Measurements from ENCODE around the gene RUVBL1. TPM values are rescaled to one million over a fixed set of nuclear protein-coding genes. Genes with fewer than 3 reads are reported as not detected.

The RUVBL1 gene
- total RNA-seq, 1 donor from 2014 or later = 33.1 TPM

DNA sequence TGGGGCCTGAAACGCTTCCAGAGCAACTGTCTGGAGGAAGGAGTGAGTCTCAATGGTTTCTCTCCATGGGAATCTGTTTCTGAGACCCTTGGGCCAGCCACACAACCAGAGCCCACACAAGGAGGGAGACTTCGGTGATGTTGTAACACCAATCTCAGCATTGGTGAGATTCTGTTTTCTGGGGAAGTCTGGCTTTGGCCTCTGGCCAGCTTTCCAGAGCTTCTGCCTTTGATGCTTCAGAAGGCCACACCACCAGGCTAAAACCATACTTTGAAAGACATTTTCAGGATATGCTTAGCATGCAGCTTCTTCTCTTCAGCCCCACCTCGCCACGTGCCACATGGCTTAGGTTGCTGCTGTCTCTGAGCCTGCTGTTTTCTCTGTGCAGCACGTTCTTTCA is 26.0 kb upstream of the RUVBL1 start:
- Mint-ChIP-seq H3K4me3 (ENCODE audit: unreplicated experiment) (no peak overlapping the region), H3K4me1 (ENCODE audit: low read depth, unreplicated experiment) (peaks cover 2% of the 10 kb centered on the region), H3K27me3 (ENCODE audit: unreplicated experiment) (peaks cover 10% of the 10 kb centered on the region), H3K9me3 (ENCODE audit: unreplicated experiment) (peaks cover 8% of the 10 kb centered on the region), H3K27ac (ENCODE audit: unreplicated experiment) (no peak overlapping the region), H3K36me3 (ENCODE audit: unreplicated experiment) (peaks cover 7% of the 10 kb centered on the region)
- DNase-seq = no peak
- TF ChIP-seq, protein P1, sequence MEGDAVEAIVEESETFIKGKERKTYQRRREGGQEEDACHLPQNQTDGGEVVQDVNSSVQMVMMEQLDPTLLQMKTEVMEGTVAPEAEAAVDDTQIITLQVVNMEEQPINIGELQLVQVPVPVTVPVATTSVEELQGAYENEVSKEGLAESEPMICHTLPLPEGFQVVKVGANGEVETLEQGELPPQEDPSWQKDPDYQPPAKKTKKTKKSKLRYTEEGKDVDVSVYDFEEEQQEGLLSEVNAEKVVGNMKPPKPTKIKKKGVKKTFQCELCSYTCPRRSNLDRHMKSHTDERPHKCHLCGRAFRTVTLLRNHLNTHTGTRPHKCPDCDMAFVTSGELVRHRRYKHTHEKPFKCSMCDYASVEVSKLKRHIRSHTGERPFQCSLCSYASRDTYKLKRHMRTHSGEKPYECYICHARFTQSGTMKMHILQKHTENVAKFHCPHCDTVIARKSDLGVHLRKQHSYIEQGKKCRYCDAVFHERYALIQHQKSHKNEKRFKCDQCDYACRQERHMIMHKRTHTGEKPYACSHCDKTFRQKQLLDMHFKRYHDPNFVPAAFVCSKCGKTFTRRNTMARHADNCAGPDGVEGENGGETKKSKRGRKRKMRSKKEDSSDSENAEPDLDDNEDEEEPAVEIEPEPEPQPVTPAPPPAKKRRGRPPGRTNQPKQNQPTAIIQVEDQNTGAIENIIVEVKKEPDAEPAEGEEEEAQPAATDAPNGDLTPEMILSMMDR (IDR thresholded peaks at IDR 0.05; ENCODE audit: partially characterized antibody, unreplicated experiment) = no peak

DNA sequence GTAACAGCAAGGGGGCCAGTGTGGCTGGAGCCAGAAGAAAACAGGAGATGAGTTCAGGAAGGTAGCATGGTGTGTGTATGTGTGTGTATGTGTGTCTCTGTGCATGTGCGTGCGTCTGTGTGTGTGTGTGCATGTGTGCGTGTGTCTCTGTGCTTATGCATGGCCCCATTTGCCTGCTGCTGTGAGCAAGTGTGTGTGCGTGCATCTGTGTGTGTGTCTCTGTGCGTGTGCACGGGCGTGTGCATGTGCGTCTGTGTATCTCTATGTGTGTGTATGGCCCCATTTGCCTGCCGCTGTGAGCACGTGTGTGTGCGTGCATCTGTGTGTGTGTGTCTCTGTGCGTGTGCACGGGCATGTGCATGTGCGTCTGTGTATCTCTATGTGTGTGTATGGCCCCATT is 22.6 kb upstream of the RUVBL1 start:
- H3K9me3 Mint-ChIP-seq (ENCODE audit: unreplicated experiment) = peaks cover 4% of the 10 kb centered on the region
- H3K4me3 Mint-ChIP-seq (ENCODE audit: unreplicated experiment) = no peak overlapping the region
- H3K27ac Mint-ChIP-seq (ENCODE audit: unreplicated experiment) = no peak overlapping the region
- no peaks in the 10 kb centered on the region for H3K36me3 Mint-ChIP-seq (ENCODE audit: unreplicated experiment)
- H3K27me3 Mint-ChIP-seq (ENCODE audit: unreplicated experiment) = peaks cover 2% of the 10 kb centered on the region
- DNase-seq = no peak
- TF ChIP-seq, protein P1 (IDR thresholded peaks at IDR 0.05; ENCODE audit: partially characterized antibody, unreplicated experiment) = no peak
- H3K4me1 Mint-ChIP-seq (ENCODE audit: low read depth, unreplicated experiment) = peaks cover 6% of the 10 kb centered on the region

DNA sequence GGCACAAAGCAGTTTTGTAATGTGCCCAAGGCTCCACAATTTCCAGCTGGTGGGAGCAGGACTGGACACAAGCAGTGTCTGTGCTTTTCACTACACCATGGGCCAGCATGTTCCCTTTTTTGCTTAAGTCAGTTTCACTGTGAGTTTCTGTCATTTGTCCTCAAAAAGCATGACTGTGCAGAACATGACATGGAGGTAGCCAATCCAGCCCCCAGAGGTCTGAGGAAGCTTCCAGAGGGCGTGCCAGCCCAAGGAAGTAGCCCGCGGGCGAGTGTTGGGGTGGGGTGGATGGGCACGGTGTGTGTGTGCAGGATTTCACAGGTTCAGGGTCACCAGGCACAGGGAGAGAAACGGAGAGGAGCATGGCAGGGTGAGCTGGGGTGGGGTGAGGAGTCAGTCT is 21.7 kb upstream of the RUVBL1 start:
- no peak overlapping the region for H3K4me3 Mint-ChIP-seq (ENCODE audit: unreplicated experiment)
- H3K9me3 Mint-ChIP-seq (ENCODE audit: unreplicated experiment) = peaks cover 4% of the 10 kb centered on the region
- peaks cover 6% of the 10 kb centered on the region for H3K4me1 Mint-ChIP-seq (ENCODE audit: low read depth, unreplicated experiment)
- H3K27me3 Mint-ChIP-seq (ENCODE audit: unreplicated experiment) = peaks cover 2% of the 10 kb centered on the region
- H3K27ac Mint-ChIP-seq (ENCODE audit: unreplicated experiment) = no peak overlapping the region
- no peak for DNase-seq
- no peaks in the 10 kb centered on the region for H3K36me3 Mint-ChIP-seq (ENCODE audit: unreplicated experiment)
- TF ChIP-seq, protein P1 (IDR thresholded peaks at IDR 0.05; ENCODE audit: partially characterized antibody, unreplicated experiment) = no peak

GRCh38 chr3:128144512-128145187 is 21.0 kb upstream of the RUVBL1 start:
- Mint-ChIP-seq H3K36me3 (ENCODE audit: unreplicated experiment) (no peaks in the 10 kb centered on the region), H3K27ac (ENCODE audit: unreplicated experiment) (no peak overlapping the region), H3K4me1 (ENCODE audit: low read depth, unreplicated experiment) (peaks cover 6% of the 10 kb centered on the region), H3K4me3 (ENCODE audit: unreplicated experiment) (no peak overlapping the region), H3K27me3 (ENCODE audit: unreplicated experiment) (peaks cover 2% of the 10 kb centered on the region), H3K9me3 (ENCODE audit: unreplicated experiment) (peaks cover 4% of the 10 kb centered on the region)
- DNase-seq = no peak
- TF ChIP-seq, protein P1 (IDR thresholded peaks at IDR 0.05; ENCODE audit: partially characterized antibody, unreplicated experiment) = no peak

DNA sequence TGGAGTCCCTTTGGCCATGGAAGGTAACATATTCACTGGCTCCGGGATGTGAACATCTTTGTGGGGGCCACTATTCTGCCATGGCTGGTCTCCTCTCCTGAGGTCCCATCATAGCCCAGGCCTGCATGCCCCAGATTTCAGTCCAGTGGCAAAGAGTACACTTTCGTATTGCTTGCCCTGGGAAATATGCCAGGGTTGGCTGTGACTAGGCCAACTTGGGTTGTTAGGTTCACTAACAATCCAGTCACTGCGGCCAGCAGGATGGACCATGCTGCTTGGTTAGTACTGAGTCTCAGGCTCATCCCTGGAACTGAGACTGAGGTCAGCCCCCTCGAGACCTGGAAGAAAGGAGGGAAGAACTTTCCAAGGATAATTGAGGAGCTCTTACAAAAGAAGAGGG is 19.9 kb upstream of the RUVBL1 start:
- H3K27ac Mint-ChIP-seq (ENCODE audit: unreplicated experiment) = no peak overlapping the region

More for the DNA sequence above, 19.9 kb upstream of the RUVBL1 start:
- Mint-ChIP-seq H3K4me1 (ENCODE audit: low read depth, unreplicated experiment) (peaks cover 6% of the 10 kb centered on the region), H3K9me3 (ENCODE audit: unreplicated experiment) (peaks cover 4% of the 10 kb centered on the region), H3K27me3 (ENCODE audit: unreplicated experiment) (peaks cover 2% of the 10 kb centered on the region), H3K4me3 (ENCODE audit: unreplicated experiment) (no peak overlapping the region), H3K36me3 (ENCODE audit: unreplicated experiment) (no peaks in the 10 kb centered on the region)
- TF ChIP-seq, protein P1 (IDR thresholded peaks at IDR 0.05; ENCODE audit: partially characterized antibody, unreplicated experiment) = no peak
- DNase-seq = no peak
